ENCODE data around the gene KRTAP9-2.
"Not testable (repeated sequence)": the region's sequence is repeated elsewhere in the genome, so short reads cannot be mapped to it uniquely, and the experiment has no call there.

KRTAP9-2 gene

DNA sequence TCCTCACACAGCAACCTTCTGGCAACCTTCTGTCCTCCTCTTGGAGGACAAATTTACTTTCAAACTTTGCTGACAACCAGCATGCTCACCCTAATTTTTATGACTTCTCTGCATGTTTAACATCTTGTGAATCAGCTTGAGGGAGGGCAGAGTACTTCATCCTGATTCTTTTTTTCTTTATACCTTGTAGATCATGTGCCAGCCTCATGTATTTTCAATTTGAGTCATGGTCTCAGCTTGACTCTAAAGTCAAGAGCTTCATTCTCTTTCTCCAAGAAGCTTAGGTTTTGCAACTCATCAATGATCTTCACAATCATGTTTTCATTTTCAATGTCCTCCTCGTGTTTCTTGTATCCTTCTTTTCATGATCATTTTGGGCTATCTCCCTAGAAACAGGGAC, 45.4 kb downstream of the KRTAP9-2 start:
- no peak overlapping the region for H3K27ac ChIP-seq (replicated peaks)

DNA sequence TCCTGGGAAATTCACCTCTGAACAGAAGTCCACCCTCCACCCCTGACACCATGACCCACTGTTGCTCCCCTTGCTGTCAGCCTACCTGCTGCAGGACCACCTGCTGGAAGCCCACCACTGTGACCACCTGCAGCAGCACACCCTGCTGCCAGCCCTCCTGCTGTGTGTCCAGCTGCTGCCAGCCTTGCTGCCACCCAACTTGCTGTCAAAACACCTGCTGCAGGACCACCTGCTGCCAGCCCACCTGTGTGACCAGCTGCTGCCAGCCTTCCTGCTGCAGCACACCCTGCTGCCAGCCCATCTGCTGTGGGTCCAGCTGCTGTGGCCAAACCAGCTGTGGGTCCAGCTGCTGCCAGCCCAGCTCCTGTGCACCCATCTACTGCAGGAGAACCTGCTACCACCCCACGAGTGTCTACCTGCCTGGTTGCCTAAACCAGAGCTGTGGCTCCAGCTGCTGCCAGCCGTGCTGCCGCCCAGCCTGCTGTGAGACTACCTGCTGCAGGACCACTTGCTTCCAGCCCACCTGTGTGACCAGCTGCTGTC, 49.3 kb downstream of the KRTAP9-2 start, which contains the start of gene KRTAP9-7:
Gene KRTAP9-7, plus strand, starts transcription at position 51 of the 543 bp plus-strand sequence. Its CDS starts 0 bp downstream, at position 51.
- DNase-seq (ENCODE audit: low read depth in 1 of 2, low spot score in 1 of 2); H3K27ac ChIP-seq (replicated peaks); H3K27me3 ChIP-seq (ENCODE audit: insufficient read depth, poor library complexity, severe bottlenecking); H3K4me3 ChIP-seq (replicated peaks; ENCODE audit: insufficient read depth, low read length): not testable (repeated sequence)

More for the DNA sequence above, 45.4 kb downstream of the KRTAP9-2 start:
- no peak for DNase-seq (ENCODE audit: low read depth in 1 of 2, low spot score in 1 of 2)
- Histone ChIP-seq H3K27me3 (ENCODE audit: insufficient read depth, poor library complexity, severe bottlenecking) (no peaks in the 10 kb centered on the region), H3K4me3 (replicated peaks; ENCODE audit: insufficient read depth, low read length) (no peak overlapping the region)
- TF ChIP-seq REST (IDR thresholded peaks at IDR 0.05; ENCODE audit: insufficient replicate concordance, low read depth) (no peak), SPI1 (IDR thresholded peaks at IDR 0.05; ENCODE audit: borderline replicate concordance, low read depth) (no peak), GABPA (IDR thresholded peaks at IDR 0.05; ENCODE audit: low read depth) (no peak), POLR2AphosphoS5 (IDR thresholded peaks at IDR 0.05; ENCODE audit: low read depth) (no peak)
- TF ChIP-seq, protein P1, sequence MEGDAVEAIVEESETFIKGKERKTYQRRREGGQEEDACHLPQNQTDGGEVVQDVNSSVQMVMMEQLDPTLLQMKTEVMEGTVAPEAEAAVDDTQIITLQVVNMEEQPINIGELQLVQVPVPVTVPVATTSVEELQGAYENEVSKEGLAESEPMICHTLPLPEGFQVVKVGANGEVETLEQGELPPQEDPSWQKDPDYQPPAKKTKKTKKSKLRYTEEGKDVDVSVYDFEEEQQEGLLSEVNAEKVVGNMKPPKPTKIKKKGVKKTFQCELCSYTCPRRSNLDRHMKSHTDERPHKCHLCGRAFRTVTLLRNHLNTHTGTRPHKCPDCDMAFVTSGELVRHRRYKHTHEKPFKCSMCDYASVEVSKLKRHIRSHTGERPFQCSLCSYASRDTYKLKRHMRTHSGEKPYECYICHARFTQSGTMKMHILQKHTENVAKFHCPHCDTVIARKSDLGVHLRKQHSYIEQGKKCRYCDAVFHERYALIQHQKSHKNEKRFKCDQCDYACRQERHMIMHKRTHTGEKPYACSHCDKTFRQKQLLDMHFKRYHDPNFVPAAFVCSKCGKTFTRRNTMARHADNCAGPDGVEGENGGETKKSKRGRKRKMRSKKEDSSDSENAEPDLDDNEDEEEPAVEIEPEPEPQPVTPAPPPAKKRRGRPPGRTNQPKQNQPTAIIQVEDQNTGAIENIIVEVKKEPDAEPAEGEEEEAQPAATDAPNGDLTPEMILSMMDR (IDR thresholded peaks at IDR 0.05; ENCODE audit: insufficient read depth, low read length), result no peak

Data from HL-60 (cell line).